K562 (cell line): ENCODE measurements around the gene NRARP. TPM values are rescaled to one million over a fixed set of nuclear protein-coding genes. Genes with fewer than 3 reads are reported as not detected.

Experiments
- ARNT ChIP-seq, 2 experiments: fragments of 450-650 bp; IDR thresholded peaks; 2 replicates each; pipeline ENCODE4 v1.6.1; 2016; ENCODE audit warnings: mild to moderate bottlenecking in 1 of 2
- CBFA2T2 ChIP-seq: fragments of 450-650 bp; conservative IDR thresholded peaks from 2 replicates; pipeline ENCODE4 v1.6.1; 2017; ENCODE audit warnings: mild to moderate bottlenecking
- CHD1 ChIP-seq: fragments of 200-600 bp; sonication (generic); IDR thresholded peaks from one replicate; pipeline ENCODE4 v1.6.1; 2012; ENCODE audit warnings: mild to moderate bottlenecking, moderate library complexity, low read length, inconsistent platforms
- CTCFL ChIP-seq: IDR thresholded peaks from 2 replicates; pipeline ENCODE4 v1.6.1; 2011; ENCODE audit warnings: borderline replicate concordance, low read depth, mild to moderate bottlenecking, moderate library complexity, low read length; ENCODE audit not compliant: insufficient read depth, poor library complexity, severe bottlenecking
- EHMT2 ChIP-seq: fragments of 450-650 bp; IDR thresholded peaks from 2 replicates; pipeline ENCODE4 v1.6.1; 2018; ENCODE audit warnings: antibody characterized with exemption
- KDM4B ChIP-seq, 2 experiments: fragments of 450-650 bp in 1 of 2; sonication (generic) in 1 of 2; IDR thresholded peaks; 2 replicates each; pipeline ENCODE4 v1.6.1; 2016 to 2017; ENCODE audit warnings: borderline replicate concordance in 2 of 2, antibody characterized with exemption in 1 of 2, low read depth in 1 of 2, mild to moderate bottlenecking in 1 of 2
- MED1 ChIP-seq: sonication (generic); formaldehyde crosslinking; IDR thresholded peaks from 2 replicates; pipeline ENCODE4 v1.8.1; 2023; ENCODE audit warnings: missing genetic modification reagents, borderline replicate concordance
- NFE2 ChIP-seq: IDR thresholded peaks from 2 replicates; pipeline ENCODE4 v1.6.1; 2014; ENCODE audit warnings: antibody characterized with exemption, low read depth
- NUFIP1 ChIP-seq: fragments of 450-650 bp; IDR thresholded peaks from 2 replicates; pipeline ENCODE4 v1.6.1; 2018; ENCODE audit not compliant: partially characterized antibody
- PPARD ChIP-seq: fragments of 250-450 bp; sonication (Bioruptor Pico); IDR thresholded peaks from 2 replicates; pipeline ENCODE4 v1.8.0; 2022; ENCODE audit warnings: inconsistent platforms, mild to moderate bottlenecking, moderate library complexity
- RB1 ChIP-seq: fragments of 450-650 bp; IDR thresholded peaks from 2 replicates; pipeline ENCODE4 v1.6.1; 2017; ENCODE audit warnings: low read depth, mild to moderate bottlenecking
- RFX5 ChIP-seq: IDR thresholded peaks from 2 replicates; pipeline ENCODE4 v1.6.1; 2011; ENCODE audit warnings: low read depth, mild to moderate bottlenecking, improper control_type of control experiment, low read length
- ZBTB11 ChIP-seq, 3 experiments: fragments of 200-800 bp in 1 of 3; fragments of 250-450 bp in 1 of 3; fragments of 450-650 bp in 1 of 3; sonication (Bioruptor Pico) in 1 of 3; sonication (Bioruptor generic) in 1 of 3; formaldehyde crosslinking in 1 of 3; IDR thresholded peaks; 2 replicates each; pipeline versions ENCODE4 v1.6.1 to v1.8.0; 2016 to 2022; ENCODE audit warnings: mild to moderate bottlenecking in 2 of 3, missing genetic modification characterization in 2 of 3, missing compliant biosample characterization in 1 of 3, moderate library complexity in 1 of 3
- ZNF511 ChIP-seq: sonication (generic); formaldehyde crosslinking; IDR thresholded peaks from 2 replicates; pipeline ENCODE4 v1.8.0; 2022; ENCODE audit warnings: mild to moderate bottlenecking, missing genetic modification reagents
- ZSCAN29 ChIP-seq: fragments of 450-650 bp; IDR thresholded peaks from 2 replicates; pipeline ENCODE4 v1.6.1; 2017
- polyA plus RNA-seq, 8 experiments: library from polyadenylated mRNA; depleted of rRNA in 4 of 8; stranded (reverse) in 5 of 8; unstranded in 3 of 8; fragments of >200 nt; fragmentation: Nextera tagmentation in 2 of 8; fragmentation: Illumina TruSeq in 1 of 8; extraction: Ambion mirVana in 2 of 8; extraction: Trizol in 1 of 8; gene quantifications; 2 replicates each; pipeline versions ENCODE4 v1.2.1 to v1.2.3, GENCODE V29; 2011 to 2014; ENCODE audit warnings: inconsistent platforms in 1 of 8, missing spikeins in 1 of 8
- total RNA-seq, 7 experiments: library from RNA; depleted of rRNA in 6 of 7; stranded (reverse); fragments of >200 nt in 6 of 7; fragmentation: Illumina TruSeq in 2 of 7; extraction: Trizol in 2 of 7; gene quantifications; 2 replicates each; pipeline versions ENCODE4 v1.2.1 to v1.2.3, GENCODE V29; 2011 to 2021; ENCODE audit warnings: low replicate concordance in 1 of 7

The NRARP gene
- total and polyA plus RNA-seq, 9 of the 15 experiments (the other 6 are each of a cell fraction or from before 2014, with no cell fraction given), result 2.0 to 24.5 (median 7.2) TPM; not detected in 2

DNA sequence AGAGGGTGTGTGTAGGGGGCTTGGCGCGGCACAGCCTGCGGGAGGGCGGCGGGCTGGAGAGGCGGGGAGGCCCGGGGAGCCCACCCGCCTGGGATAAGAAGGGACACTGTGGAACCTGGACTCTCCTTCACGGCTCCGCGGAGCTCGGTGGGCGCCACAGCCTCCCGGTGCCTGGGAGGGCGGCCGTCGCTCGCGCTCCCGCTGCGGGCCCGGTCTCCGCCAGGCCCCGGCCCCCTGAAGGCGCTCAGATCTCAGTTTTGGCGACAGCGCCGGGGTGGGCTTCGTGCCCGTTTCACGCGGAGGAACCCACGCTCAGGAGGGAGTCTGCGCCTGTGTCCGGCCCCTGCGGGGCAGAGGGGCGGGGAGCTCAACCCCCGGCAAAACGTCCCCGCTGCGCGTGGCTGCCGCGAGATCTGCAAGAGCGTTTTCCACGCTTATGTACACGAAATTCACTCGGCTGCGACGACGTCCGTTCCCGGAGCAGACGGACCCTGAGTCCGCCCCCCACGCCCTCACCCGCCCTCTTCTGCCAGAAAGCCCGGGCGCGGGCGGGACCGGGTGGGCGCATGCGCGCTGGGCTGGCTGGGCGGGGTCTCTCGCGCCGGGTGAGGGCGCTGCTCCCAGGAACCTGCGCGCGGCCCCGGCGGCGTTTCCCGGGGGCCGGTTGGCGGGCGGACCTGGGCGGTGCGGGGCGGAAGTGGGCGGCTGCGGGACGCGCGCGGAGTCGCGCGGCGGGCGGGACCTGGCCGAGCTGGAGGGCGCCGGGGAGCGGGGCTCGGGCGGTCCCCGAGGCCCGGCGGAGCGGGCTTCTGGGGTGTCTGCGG is 47.2 kb downstream of the NRARP start, which contains the start of gene NELFB (continued):
- TF ChIP-seq ZBTB11 (CRISPR knock-in tag; IDR thresholded peaks at IDR 0.05) (peak; percentile 98 to 100 (median 99)), PPARD (CRISPR knock-in tag) (no peak), RB1 (peak; percentile 99), CHD1 (peak; percentile 92), ARNT (IDR thresholded peaks at IDR 0.05) (no peak), NUFIP1 (no peak), ZSCAN29 (no peak), RFX5 (no peak), KDM4B (IDR thresholded peaks at IDR 0.05; ENCODE audit: borderline replicate concordance in 2 of 2, low read depth in 1 of 2) (no peak), MED1 (no peak), ZNF511 (CRISPR knock-in tag) (peak; percentile 45), EHMT2 (no peak), NFE2 (no peak), CBFA2T2 (no peak), CTCFL (peak; percentile 64)
